GM21526 (cell line): Measurements from ENCODE around the gene PPP6R2.

Source experiments
- ATAC-seq: cut with Tn5 transposase; IDR thresholded peaks from one replicate; pipeline ENCODE4 v1.9.1; 2021; ENCODE audit warnings: moderate library complexity; ENCODE audit not compliant: unreplicated experiment, low FRiP score

Gene PPP6R2

DNA sequence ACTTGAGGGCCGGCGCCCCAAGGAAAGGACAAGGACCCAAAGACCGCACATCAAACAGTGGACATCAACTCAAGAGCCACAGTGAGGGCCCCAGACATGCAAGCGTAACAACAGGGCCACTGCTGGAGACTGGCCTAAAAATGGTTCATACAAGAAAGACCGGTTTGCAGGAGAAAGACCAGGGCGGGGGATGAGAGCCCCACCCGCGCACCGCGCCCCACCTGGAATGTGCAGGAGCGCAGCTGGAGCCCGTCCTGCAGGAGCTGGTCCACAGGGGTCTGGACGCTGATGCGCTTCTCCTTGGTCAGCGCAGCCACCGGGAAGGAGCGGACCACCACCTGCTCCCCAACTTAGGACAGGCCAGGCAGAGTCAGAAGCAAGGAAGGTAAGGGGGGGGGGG lies 117.8 kb downstream of the PPP6R2 start:
- no peak for ATAC-seq

DNA sequence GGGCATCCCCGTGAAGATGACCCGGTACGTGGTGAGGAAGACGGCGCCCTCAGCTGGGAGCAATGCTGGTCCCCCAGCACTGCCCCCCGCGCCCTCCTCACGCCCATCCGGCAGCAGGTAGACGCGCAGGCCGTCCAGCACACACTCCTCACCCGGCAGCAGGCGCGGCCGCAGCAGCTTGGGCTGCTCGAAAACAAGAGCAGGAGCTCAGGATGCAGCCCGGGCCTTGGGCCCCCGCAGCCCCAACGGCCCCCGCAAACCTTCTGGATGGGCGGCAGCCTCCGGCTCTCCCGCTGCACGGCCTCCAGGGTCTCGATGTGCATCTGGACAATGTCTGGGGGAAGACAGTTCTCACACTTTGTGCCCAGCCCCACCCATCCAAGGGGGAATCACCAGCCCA lies 118.4 kb downstream of the PPP6R2 start:
- ATAC-seq: no peak

DNA sequence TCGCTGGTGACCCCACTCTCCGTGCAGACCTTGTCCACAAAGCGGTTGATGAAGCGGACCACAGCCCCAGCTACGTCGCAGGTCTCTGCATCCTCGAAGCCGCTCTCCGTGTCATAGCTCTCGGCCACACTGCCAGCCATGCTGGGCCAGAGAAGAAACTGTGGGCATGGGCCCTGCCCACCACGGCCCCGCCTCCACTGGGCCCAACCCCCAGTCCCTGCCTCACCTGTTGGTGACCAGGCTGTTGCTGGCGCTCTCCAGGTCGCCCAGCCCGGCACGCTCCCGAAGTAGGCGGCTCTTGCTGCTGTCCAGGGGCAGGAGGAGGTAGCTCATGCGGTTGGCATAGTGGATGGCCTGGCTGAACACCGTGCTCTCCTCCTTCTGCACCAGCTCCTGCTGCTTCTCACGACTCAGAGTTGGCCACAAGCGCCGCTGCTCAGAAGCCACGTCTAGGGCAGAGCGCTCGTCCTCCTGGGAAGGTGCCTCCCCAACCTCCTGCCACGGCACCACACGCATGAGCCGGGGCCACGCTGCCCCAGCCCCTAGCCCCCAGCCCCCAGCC lies 118.9 kb downstream of the PPP6R2 start:
- ATAC-seq: no peak

DNA sequence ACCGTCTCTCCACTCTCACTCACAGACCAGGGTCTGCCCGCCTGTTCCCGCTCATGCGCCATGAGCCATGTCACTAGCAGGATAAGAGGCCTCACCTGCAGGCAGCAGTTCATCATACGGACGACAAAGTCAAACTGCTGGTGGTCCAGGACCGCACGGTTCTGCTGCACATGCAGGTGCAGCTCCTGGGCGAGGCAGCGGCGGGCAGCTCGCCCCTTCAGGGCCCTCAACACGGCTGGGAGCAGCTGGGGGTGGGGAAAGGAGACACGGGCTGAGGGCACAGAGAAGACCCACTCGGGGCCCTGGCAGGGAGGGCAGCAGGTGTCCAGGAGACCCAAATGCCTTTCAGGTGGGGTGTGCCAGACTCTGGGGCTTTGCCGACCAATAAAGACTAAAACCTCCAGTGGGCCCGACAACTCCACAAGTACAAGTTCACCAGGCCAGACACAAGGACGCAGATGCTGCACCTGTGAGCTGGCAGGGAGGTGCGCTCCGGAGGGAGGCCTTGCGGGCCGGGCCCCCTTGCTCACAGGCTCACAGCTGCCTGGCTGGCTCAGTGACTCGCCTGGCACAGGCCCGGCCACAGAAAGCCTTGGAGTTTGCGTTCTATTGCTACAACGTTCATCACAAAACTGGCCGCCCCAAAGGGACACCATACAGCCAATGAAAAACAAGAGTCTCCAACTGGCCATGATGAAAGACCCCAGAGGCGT lies 120.2 kb downstream of the PPP6R2 start:
- no peak for ATAC-seq

DNA sequence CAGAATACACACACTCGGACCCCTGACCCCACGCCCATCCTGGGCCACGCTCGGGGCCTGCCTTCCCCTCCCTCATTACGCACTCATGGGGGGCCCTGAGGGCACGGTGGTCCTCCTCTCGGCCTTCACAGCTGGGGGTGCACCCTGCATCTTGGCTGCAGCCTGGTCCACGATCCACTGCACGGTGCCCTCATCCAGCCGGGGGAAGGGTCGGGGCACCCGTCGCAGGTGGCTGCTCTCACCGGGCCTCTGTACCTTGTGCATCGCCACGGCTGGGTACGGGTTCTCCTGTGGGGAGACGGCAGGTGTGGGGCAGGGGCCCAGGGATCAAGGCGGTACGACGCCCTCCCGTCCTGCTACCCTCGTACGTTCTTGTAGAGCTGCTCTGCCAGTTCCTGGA lies 121.3 kb downstream of the PPP6R2 start:
- ATAC-seq: no peak

DNA sequence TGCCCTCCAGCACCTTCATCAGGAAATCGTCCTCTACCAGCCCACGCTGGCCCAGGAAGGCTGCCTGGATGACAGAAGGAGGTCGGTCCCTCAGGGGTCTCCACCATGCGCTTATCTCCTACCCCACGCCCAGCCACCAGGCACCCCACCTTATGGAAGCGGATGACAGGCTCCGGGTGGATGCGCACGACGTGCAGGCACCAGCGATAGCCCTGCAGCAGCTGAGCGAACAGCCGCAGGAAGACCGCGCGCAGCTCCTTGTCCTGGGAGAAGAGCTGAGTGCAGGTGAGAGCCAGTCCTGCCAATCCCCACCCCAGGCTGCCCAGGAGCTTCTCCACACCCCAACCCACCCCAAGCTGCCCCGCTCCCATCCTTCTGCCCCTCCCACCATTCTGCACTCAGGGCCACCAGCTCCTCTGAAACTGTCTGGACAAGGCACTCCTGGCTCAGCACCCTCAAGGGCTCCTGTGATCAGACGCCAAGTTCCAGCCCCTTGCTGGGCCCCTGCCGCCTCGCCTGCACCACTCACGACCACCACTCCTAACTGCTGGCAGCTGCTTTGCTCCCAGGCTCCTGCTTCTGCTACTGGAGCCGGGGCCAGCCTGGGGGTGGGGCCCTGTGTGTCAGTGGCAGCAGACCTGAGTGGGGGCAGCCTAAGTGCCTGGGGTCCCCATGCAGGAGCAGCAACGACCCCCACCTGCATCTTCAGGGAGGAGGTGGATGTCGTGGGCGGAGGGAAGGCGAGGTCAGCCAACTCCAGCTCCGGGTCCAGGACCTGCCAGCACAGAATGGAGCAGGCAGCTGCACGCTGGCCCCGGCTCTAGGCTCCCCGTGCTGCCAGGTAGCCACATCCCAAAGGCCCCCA lies 122.2 kb downstream of the PPP6R2 start:
- no peak for ATAC-seq

DNA sequence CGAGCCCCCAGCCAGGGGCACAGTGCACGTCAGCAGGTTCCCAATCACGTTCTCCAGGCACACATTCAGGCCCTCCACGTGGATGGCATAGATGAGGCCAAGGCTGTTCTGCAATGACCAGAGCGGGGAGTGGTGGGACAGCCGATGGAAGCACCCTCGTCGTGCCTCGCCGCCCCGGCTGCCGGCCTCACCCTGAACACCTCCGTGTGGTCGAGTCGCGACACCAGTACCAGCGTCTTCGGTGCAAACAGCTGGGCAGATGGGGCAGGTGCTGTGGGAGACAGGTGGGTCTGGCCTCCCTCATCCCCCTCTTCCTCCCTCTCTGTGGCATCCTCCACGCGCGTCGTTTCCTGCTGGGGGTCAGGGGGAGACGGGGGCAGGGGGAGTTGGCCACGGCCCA lies 124.2 kb downstream of the PPP6R2 start:
- no peak for ATAC-seq

DNA sequence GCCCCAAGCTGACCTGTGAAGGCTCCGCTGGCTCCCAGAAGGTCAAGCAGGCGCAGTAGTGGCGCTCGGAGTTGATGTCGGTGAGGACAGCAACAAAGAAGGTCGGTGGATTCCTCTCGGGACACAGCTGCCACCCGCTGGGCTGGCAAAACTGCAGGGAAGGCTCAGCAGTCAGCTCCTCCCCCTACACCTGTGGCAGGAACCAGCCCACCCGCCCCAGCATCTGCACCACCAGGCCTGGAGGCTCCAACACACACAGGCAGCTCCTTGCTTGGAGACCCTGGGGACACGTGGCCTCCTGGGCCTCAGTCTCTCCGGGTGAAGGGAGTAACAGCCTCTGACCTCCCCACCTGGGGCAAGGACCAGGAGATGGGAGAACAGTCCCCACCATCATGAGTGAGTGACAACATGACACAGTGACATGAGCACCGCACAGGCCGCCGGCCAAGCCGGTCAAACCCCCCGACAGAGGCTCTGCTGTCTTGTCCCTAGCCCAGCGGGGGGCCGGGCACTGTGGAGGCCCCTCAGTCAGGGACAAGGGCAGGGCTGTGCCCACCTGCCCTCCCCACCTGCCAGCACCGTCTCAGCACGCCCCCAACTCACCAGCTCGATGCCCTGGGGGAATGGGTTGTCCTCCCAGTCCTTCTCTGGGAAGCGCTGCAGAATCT lies 124.8 kb downstream of the PPP6R2 start:
- no peak for ATAC-seq

DNA sequence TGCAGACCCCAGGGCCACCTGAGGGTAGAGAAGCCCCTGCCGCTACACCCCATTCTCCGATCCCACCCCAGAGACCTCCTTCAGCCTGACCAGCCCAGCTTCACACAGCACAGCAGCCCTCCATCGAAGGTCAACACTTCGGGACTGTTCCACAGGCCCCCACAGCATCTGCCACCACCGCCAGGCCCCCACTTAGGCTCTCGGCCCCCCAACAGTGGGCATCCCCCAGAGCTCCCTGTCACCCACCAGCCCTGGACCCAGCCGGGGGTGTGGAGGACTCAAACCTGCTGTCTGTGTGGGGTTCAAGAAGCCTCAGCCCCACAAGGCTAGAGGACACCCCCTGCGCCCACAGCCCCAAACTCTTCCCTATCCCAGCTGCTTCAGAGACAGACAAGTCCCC lies 125.5 kb downstream of the PPP6R2 start:
- ATAC-seq: no peak

DNA sequence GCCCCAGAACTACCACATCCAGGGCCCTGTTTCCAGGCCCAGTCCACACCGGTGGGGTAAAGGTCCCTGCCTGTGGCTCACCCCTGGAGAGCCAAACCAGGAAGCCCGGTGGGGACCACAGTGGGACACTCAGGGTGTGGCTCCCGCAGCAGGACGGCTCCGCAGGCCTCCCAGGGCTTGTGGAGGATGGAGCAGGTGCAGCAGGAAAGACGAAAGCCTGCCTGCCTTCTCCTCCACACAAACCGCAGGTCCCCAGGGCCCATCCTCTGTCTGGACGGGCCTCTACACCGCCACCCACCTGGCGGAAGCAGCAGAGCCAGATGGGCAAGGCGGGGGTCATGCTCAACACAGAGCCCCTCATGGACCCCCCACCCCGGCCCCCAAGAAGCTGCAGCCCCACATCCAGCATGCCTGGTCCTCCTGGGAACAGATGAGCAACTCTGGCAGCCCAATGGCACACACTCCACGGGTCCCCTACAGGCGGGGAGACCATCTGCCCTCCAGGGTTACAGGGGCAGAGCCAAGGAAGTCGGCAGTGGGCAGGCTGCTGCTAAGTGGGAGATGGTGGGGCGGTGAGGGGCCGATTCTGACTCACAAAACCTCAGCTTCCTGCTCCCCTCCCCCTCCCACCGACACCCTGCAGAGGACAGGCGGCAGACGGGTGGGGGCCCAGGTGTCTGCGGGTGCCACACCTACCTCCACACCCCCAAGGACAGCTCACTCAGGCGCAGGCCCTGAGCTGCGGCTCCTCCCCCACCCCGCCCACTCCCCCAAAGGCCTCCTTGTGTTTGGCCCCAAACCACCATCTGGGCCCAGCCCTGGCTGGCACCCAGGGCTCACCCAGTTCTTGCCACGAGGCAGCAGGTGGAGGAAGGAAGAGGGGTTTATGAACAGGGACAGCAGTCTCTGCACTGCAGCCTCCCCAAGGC lies 126.5 kb downstream of the PPP6R2 start:
- ATAC-seq: peak; percentile 52

DNA sequence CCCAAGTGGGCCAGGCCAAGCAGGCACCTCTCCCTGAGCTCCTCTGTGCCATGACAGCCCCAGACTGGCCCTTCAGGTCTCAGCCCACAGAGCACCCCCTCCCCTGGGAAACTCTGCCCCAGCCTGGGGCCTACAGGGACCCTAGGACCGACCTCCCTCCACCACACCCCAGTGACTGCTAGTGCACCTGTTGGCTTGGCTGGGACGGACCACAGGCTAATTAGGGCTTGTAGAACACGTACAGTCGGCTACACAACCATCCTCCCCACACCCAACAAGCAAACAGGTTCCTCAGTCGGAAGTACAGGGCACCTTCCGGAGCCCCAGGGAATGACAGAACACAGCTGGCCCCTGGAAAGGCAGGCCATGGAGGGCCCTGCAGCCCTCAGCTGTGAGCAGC lies 127.4 kb downstream of the PPP6R2 start:
- no peak for ATAC-seq

DNA sequence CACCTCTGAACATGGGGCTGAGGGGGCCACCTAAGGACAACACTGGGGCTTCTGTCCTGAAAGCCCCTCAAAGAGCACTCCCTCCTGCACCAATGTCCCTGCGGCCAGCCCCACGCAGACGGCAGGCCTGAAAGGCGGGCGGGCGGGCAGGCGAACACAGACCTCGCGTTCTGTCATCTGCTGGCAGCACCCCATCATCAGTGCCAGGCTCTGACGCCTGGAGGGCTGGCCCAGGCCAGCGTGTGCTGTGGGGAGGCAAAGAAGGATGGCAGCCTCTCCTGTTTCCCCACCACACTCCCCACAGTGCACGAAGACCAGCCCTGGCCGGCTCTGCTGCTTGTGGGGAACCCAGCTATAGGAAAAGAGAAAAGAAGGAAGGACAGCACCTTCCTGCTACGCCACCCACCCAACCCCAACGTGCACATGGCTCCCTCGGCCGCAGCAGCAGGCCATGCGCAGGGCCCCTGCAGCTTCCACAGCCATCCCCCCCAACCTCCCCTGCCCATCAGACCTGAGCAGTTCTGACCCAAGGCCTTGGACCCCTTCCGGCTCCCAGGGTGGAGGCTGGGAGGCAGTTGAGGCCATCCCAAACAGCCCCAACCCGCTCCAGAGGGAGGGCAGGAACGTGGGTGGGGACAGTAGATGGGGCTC lies 128.2 kb downstream of the PPP6R2 start:
- ATAC-seq: no peak

DNA sequence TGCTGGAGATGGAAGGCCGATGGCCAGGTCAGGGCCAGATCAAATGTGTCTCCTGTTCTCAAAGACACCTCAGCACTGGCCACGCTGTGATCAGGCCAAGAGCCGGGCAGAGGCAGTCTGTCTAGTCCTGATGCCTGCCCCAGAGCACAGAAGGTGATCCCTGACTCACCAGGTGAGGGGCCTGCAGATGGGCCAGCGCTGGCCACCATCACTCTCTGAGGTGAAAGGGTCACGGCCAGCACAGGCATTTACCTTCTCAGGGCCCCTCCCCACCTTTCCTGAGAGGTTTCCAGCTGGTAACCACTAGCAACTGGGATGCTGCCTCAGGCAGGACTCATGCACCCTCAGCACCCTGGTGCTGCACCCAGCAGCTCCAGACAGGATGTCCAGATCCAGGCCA lies 128.8 kb downstream of the PPP6R2 start:
- ATAC-seq: no peak

DNA sequence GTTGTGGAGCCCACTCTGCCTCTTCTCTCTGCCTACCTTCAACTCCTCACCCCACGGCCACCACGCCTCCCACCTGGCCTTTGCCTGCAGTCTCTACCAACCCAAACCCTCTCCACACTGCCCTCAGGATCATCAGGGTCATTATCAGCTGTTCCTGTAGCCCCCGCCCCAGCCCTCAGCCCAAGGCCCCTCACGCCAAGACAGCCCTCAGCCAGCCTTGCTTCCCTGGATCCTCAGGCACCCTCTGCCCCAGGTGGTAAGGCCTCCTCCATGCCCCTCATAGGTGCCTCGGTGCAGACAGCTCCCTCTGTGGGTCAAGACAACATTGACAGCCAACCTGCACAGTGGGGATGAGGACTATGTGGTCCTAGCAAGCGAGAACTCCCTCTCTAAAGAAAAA lies 130.0 kb downstream of the PPP6R2 start:
- no peak for ATAC-seq

DNA sequence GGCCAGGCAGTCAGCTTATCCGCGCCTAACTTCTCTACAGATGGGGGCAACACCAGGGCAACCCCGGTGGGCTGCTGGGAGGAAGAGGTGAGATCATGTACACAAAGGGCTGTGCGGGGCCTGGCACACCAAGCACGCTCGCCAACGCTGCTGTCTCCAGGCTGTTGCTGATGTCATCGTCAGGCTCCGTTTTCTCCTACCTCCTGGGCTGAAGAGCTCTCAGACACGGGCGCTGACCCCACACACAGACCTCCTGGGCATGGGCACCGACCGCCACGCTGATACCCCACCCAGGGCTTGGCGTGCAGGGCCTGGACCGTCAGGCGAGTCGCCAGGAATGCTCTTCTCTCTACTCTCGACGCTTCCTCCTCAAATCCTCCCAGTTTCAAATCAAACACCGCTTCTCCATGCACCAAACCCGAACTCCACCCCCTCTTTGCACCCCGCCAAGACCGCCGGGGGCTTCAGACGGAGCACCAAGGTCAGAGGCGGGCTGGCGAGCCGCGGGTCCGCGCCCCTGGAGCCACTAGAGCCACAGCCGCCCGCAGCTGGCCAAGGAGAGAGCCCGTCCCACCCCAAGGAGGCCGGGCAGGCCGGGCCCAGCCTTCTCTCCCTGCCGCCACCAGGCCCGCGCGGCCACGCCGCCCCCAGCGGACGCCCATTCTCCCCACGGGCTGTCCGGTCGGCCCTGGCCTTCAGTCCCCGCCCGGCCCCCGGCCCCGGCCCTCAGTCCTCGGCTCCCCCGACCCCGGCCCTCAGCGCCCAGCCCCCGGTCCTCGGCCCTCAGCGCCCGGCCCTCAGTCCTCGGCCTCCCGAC lies 130.9 kb downstream of the PPP6R2 start:
- no peak for ATAC-seq

DNA sequence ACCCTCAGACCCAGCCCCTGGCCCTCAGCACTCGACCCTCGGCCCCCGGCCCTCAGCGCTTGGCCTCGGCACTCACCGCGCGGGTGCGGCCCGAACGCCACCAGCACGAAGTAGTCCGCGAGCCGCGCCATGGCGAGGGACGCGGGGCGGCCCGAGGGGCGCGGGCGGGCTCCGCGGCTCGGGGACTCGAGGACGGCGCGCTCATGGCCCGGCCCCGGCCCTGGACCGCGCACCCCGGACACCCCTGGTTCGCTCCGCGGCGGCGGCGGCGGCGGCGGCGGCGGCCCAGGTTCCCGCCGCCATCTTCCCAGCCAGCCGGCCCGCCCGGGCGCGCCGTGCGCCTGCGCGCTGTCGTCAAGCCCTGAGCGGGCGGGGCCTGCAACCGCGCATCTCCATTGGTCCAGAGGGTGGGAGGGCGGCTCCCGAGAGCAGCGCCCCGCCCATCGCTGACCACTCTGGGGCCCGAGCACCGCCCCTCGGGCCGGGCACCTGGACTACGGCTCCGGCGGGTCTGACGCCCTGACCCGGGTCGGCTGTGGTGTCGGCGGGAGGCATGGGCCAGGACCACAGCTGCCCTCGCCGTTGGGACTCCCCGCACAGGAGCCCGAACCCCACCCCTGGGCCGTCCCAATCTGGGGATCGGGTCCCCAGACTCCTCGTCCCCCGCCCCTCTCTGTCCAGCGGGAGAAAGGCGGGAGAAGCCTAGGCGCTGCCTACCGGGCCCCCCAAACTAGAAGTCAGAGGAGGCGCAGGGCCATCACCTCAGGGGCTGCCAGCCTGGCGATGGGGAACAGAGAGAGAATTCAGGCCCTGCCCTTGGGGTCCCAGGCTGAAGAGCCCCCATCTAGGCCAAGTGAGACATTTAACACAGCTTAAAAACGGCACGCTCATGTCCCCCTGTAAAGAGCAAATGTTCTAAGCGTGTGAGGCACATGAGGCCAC lies 131.9 kb downstream of the PPP6R2 start, which contains the start of gene SBF1:
Gene SBF1 (minus strand): TSS at position 326 of the 942 bp plus-strand sequence. CDS start 195 bp downstream, at position 131.
- ATAC-seq: peak; percentile 57

DNA sequence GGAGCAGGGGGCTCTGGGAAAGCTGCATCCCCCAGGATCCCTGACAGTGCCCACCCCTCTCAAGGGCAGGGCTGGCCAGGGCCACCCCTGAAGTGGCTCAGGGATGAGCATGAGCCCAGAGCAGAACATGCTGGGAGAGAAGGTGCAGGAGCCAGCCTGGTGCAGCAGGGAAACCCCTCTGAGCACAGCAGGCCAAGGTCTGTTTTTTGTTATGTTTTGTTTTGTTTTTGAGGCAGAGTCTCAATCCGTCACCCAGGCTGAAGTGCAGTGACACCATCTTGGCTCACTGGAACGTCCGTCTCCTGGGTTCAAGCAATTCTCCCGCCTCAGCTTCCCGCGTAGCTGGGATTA lies 132.5 kb downstream of the PPP6R2 start:
- no peak for ATAC-seq

DNA sequence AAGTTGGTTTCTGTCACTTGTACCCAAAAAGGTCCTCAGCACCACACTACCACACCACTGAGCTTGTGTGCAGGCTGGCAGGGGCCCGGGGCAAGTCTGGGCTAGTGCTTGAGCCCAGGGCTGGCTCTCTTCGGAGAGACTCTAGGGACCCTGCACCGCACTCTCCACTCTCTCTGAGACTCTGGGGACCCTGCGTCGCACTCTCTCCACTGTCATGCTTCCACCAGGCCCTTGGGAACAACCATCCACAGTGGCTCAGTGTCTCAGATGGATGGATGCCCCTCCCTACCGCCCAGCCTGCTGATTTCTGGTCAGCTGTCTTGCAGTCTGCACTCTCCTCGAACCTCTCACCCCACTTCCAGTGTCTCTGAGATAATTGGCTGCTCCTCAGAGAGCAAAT lies 133.7 kb downstream of the PPP6R2 start:
- no peak for ATAC-seq
